Fibroblast of skin of right biceps (primary cell): ENCODE data around the gene BCL2L12.
"Not testable (repeated sequence)": the region's sequence is repeated elsewhere in the genome, so short reads cannot be mapped to it uniquely, and the experiment has no call there.

Experiments
- DNase-seq: peaks from one replicate; pipeline ENCODE4 v3.0.0-alpha.2; 2013

The BCL2L12 gene

DNA sequence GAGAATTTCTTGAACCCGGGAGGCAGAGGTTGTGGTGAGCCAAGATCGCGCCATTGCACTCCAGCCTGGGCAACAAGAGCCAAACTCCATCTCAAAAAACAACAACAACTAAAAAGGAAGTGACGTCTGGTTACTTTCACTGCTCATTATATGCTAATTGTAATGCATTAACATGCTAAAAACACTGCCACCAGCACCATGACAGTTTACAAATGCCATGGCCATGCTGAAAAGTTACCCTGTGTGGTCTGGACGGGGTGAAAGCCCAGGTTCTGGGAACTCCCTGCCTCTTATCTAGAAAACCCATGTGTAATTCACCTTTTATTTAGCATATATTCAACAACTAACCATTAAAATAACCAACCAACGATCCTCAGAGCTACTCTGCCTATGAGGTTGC lies 53.3 kb downstream of the BCL2L12 start:
- DNase-seq = no peak

GRCh38 chr19:49719420-49719819 lies 53.7 kb downstream of the BCL2L12 start:
- not testable (repeated sequence) for DNase-seq
